HUDEP-2 (cell line): ENCODE data around the gene IGFL1.
"Not testable (repeated sequence)": the region's sequence is repeated elsewhere in the genome, so short reads cannot be mapped to it uniquely, and the experiment has no call there.

Source experiments
- DNase-seq, 76 experiments: peaks; one replicate each; lab custom pipeline; 2025; ENCODE audit not compliant: unreplicated experiment in 76 of 76; lab: John Stamatoyannopoulos, UW

IGFL1 gene

DNA sequence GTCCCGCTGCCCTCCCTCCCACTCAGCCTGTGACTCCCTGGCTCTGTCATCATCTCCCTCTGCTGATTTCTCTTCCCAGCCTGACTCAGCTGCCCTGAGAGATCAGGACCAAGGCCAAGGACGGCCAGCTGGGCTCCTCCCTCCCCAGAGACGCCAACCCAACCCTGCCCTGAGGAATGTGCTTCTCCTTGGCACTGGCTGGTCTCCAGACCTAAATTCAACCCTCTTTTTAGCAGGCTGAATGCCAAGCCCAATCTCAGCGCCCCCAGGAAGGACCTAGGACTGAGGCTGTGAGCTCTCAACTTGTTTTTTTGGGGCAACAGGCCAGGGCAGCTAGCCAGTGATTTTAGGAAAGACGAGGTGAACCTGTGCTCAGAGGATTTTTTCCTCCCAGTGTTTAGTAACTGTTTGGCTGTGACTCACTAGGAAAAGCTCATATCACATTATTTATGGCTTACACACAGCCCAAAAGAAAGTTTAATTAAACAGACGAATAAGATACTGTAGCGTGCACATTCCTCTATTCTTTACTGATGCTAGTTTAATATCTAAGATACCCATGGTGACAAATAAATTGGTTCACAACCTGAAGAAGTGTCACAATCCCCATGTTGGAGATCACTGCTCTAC lies 7.4 kb upstream of the IGFL1 start:
- no peak for DNase-seq

DNA sequence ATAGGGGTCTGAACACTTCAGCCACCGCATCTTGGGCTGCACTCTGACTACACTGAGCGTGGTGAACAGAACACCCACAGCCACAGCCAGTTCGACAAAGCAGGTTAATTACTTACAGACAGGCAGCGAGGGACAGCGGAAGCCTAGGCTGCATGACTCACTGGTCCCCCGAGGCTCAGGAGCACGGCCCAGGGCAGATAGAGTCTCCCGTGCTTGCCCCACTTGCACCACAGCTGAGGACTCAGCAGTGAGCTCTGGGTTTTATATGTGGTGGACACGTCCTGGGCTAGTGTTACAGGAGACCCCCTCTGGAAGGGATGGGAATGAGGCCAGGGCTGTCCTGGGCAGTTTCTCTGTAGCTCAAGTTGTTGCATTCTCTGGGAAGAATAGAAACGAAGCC lies 5.8 kb upstream of the IGFL1 start:
- DNase-seq = not testable (repeated sequence)

DNA sequence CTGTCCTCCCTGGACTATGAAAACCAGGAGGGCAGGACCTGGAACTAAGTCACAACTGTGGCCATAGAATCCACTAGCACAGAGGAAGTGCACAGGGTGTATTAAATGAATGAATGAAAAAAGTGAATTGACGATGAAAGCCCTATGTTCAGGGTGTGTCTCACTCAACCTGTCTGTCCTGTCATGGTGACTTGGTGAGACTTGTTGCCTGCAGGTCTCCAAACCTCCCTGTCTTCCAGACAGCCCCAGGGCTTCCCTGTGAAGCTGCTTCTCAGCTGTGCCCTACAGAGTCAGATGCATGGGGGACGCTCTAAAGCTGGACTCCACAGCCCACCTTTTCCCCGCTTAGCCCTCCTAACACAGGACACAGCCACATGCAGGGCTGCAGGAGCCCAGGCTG lies 4.8 kb upstream of the IGFL1 start:
- no peak for DNase-seq

DNA sequence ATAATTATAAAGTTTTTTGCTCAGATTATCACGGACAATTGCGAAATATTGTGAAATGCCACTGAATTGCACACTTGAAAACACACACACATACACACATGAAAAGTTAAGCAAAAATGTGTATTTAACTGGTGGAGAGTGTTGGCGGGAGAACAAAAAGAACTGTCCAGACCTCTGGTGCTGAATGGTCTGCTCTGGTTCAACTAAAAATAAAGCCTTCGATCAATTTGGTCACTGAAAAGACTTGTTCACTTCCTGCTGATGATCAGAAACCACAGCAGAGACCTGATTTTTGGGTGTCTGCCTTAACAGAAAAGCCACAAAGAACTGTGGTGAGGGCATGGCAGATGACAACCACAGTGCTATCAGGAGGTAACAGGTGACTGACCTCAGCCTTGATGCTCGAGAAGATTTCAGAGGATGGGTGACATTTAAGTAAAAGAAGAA lies 4.0 kb upstream of the IGFL1 start:
- DNase-seq = peak in 4 of 76 experiments; percentile 12 to 22 (median 18)

DNA sequence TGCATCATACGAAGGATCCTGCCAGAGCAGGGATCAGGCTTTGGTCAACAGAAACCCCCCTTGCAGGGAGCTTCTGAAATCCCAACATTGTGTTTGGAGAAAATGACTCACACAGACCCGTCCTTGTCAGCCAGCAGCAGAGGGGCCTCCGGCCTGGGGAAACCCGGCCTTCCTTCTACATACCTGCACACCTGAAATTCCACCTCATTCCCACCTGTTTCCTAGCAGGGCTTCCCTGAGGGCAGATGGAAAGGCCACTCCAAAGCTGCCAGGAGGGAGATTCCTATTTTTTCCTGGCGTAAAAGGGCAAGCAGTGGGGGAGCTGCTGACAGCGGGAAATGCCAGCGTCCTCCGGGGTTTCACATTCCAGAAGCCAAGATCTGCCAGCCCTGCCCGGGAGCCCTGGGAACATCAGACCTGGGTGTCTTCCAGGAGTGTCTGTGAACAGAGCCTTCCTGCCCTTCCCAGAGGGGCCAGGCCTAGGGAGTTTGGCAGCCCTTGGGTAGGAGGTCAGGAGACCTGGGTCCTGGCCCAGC lies 3.0 kb upstream of the IGFL1 start:
- no peak for DNase-seq

DNA sequence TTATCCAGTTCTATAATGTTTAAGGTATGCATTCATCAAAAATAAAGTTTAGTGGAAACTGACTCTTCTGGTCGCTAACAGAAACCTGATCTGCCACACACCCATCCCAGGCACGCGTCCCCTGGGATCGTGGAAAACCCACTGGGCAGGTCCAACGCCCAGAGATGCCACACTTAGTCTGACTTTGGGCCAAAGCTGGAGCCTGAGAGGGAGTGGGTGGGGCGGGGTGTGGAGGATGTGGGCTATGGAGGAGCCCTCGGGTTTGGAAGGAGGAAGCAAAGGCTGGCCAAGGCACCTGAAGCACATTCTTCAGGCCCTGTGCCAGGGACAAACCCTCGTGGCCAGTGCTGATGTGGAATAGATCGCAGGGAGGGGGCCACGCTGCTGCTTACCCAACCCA lies 2.5 kb downstream of the IGFL1 start:
- no peak for DNase-seq

DNA sequence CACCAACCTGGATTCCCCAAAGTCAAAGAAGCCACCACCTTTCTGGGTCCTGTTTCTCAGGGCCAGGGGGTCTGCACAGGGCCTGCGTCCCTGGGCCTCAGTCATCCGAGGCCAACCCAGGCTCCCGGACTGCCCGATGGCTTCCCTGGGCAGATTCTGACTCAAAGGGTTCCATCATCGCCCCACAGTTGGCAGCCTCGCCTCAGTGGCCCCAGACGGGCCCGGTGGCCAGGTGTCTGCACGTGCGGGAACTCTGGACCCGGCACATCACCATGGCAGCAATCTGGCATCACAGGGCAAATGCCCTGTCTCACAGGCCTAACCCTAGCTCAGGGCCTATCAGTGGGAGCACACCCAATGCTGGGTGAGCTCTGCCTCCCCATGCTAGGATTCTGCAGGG lies 2.9 kb downstream of the IGFL1 start:
- no peak for DNase-seq

DNA sequence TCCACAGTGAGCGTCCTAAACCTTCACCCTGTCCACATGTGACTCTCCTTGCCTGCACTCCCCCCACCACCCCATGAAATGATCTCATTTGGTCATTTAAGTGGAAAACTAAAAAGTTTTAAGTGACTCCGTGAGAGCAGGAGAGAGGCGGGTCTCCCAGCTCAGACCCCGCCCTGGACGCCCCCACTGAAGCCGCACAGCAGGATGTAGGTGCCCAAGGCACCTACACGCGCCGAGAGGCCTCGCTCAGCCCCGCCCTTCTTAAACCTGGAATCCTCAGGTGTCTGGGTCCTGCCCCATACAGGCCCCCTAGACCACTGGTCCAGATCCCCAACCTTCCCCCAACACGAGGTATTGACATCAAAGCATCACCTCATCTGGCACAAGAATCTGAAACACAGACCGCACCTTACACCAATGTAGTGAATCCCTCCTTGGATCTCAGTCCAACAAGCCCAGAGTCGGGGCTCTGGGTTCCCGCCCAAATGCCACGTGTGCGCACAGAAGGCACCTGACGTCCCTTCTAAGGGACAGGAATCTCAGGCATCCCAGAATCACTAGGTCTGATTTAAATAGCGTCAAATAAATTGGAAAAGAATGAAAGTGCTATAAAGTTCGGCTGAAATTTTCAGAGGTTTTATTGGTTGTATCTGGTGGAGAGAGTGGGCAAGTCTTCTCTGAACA lies 3.5 kb downstream of the IGFL1 start:
- no peak for DNase-seq

DNA sequence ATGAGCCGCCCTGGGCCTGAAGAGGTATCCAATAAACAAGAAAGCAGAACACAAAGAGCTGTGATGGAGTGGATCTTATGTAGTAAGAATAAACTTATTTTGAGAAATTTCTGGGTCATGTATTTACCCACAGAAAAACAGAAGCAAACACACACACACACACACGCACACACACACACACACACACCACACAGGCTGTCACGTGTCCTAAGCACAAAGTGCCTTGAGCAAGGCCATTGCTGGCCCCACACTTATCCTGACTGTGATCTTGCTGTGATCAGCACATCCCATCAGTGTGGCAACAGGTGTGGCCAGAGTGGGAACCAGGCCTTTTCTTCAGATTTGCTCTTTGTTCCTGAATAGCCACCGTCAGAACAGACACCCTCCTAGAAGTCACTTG lies 4.3 kb downstream of the IGFL1 start:
- not testable (repeated sequence) for DNase-seq

DNA sequence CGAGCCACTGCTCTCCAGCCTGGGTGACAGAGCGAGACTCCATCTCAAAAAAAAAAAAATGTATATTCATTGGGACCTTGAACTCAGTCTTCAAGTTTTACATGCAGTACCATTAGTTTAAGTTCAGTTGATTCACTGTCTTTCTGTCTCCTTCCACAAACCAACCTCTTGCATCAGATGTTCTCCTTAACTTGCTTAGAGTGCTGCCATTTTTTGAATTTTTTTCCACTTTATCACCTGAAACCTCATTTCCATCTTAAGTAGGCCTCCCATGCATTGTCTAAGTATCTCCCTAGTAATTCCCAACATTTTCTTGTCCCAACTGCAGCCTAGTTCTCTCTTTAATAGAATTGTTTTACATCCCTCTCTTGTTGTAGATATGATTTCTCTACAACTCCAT lies 8.6 kb downstream of the IGFL1 start:
- DNase-seq = not testable (repeated sequence)

DNA sequence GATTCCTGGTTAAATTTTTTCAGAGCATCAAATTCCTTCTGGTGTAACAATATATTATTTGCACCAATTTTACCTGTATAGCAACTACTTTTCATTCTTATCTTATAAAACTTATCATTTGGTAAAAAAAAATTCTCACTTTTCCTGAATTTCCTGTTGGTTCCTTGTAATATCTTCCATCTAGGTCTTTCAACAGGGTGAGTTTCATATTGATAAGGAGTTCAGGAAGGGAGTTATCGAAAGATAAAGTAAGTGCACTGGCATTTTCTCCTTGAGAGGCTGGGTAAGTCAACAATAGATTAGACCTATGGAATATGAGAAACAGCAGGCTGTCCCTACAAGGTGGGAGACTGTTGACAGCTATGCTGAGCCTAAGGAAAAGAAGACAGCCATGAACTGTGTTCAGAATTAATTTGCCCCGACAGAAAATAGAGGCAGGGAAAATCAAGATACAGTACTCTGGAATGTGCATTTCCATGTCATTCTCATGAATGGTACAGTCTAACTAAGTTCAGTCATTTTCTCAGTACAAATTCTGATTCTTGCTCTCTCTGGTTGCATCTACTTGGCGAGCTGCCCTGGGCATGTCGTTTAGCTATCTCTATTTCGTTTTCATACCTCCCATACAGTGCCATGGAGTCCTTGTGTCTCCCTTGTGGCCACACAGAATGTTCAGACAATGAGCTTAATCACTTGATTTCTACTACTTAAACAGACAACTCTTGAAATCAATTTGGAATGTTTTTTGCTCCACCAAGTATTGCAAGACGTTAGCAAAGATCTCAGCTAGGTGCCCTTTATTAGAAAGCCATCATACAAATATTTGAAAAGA lies 9.9 kb downstream of the IGFL1 start:
- DNase-seq = no peak

DNA sequence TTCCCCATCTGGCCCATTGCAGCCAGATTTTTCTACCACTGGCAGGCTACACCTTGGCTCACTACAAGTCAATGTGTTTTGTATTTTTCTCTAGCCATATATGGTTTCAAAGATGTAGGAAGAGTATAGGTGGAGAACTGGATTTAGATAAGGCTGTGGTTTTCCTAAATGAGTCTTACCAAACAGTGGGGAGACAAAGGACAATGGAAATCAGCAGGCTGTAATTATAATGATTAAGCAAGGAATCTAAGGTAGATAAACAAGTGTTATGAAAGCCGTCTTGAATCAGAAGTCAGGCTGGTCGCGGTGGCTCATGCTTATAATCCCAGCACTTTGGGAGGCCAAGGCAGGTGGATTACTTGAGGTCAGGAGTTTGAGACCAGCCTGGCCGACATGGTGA lies 11.2 kb downstream of the IGFL1 start:
- no peak for DNase-seq

DNA sequence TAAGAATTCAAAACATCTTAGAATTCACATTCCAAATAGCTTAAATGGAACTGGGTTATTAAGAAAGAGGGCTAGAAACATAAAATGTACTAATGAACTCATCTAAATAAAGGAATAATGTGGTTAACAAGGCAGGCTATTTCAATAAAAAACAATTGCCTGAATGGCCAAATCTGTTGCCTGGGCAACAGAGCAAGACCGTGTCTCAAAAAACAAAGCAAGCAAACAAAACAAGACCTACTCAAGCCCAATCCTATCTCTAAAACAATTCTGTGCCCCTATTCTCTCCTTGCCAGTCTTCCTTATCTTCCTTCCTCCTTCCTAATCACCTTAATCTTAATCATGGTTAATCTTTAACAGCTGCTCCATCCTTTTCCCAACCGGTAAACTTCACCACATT lies 12.1 kb downstream of the IGFL1 start:
- no peak for DNase-seq

DNA sequence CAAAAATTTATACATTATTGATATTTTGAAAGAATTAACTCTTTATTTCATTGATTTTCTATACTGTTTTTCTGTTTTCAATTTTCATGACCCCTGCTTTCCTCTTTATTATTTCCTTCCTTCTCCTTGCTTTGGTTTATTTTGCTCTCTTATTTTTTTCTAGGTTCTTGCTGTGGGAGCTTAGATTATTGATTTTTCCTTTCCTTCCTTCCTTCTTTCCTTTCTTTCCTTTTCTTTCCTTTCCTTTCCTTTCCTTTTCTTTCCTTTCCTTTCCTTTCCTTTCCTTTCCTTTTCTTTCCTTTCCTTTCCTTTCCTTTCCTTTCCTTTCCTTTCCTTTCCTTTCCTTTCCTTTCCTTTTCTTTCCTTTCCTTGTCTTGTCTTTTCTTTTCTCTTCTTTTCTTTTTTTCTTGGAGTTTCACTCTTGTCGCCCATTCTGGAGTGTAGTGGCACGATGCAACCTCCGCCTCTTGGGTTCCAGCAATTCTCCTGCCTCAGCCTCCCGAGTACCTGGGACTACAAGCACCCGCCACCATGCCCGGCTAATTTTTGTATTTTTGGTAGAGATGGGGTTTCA lies 13.6 kb downstream of the IGFL1 start:
- not testable (repeated sequence) for DNase-seq

DNA sequence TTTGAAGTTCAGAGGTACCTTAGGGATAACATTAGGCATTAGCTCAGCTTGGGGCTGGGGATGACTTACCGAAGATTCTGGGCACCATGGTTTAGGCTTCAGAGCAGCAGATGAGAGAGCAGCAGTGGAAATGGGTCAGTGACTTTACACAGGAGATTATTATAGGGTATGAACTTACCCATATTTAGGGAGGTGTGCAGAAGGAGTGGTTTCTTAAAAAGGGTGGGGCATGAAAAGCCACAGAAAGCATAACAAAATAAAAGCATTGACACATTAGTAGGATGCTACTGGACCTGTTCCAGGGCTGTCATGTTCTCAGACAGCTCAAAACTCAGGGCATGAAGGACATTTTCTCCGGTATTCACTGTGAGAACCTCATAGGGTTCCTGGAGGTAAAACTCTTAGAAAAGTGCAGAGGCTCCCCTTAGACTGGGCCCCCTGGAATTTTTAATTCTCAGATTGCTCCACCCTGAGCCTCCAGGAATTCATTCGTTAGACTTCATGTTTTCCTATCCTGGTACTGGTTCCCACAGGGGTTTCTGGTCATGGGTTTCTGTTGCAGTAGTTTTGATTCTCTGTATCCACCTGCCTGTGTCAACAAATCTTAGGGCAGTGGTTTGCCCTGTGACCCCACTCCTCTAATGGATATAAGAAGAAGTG lies 20.7 kb downstream of the IGFL1 start:
- no peak for DNase-seq

DNA sequence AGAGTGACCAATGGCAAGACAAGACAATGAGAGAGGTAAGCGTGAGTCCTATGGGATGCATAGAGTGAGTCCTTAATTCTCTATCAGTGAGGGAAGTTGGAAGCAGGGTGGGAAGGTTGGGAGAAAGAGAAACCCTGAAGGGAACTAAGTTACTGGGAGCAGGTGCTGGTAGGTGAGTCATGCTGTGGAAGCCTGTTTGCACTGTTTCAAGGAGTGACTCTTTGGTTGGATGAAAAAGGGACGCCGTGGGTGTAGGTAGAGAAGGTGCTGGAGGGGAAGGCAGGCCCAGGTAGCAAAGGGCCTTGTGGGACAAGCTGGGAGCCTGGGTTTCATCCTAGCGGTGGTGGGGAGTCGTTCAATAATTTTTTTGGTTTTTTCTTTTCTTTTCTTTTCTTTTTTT lies 21.9 kb downstream of the IGFL1 start:
- DNase-seq = no peak

DNA sequence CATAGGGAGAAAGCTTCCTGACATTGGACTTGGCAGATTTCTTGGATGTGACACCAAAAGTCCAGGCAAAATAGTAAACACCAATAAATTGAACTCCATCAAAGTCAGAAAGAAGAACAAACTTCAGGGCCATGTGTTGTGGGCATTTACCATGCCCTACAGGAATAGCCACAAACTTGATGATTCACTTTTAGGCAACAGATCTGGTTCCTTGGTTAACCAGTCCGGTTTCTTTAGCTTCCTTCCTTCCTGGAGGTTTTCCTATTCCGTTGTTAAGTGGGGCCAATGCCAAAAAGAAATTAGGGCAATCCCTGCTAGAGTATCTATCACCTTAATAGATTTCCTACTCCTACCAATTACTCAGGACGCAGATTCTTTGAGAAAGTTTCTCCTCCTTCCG lies 25.2 kb downstream of the IGFL1 start:
- no peak for DNase-seq

DNA sequence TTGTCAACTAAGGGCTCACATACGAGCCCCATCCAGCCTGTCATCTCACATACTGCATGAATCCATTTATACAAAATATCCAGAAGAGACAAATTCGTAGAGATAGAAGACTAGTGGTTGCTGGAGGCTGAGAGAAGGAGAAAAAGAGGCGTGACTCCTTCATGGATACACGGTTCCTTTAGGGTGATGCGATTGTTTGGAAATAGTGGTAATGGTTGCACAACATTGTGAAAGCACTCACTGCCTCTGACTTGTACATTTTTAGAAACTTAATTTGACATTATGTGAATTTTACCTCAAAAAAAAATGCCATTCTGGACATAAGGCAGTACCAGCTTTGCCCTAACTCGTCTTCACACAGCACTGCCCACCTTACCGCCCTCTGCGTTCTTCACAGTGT lies 27.3 kb downstream of the IGFL1 start:
- DNase-seq = no peak

DNA sequence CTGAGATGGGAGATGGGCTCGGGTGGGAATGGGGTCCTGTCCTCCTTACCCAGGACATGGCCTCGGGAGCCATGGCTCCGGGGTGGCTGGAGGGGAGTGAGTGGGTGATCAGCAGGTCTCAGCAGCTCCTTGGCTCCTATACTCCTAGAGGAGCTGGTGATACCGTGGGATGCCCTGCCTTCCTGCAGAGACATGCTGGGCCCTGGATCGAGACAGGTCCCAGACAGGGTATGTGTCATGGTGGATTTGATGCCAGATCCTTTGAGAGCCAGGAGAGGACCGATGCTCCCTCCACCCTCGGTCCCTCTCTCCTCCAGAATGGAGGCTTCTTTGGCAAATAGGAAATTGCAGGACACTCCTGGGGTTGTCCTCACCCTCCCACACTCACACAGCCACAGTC lies 32.0 kb downstream of the IGFL1 start:
- DNase-seq = not testable (repeated sequence)

DNA sequence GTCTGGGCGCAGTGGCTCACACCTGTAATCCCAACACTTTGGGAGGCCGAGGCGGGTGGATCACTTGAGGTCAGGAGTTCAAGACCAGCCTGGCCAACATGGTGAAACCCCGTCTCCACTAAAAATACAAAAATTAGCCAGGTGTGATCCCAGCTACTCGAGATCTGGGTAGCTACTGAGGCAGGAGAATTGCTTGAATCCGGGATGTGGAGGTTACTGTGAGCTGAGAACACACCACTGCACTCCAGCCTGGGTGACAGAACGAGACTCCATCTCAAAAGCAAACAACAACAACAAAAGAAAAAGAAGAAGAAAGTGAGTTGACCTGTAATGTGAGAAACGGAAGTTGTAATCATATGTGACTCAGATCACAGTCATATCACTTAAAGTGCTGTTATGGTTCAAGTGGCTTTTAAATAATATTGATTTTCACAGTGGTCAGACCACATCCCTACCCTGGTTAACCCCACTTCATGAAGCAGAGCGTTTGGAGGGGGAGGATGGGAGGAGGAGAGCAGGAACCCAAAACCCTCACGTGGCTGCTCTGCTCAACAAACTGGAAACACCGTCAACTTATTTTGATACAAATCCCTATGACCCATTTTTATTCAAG lies 33.2 kb downstream of the IGFL1 start:
- DNase-seq = not testable (repeated sequence)
